BE2C (cell line): ENCODE data around the gene ANKRA2.
A peak's percentile ranks its signal among the peaks of the same experiment; 100 is the strongest.

Experiments
- DNase-seq: peaks from one replicate; pipeline ENCODE4 v3.0.0-alpha.2; 2020
- H3K27me3 ChIP-seq: fragments of 250-450 bp; sonication (Bioruptor Pico); 2 replicates; pipeline ENCODE4 v1.5.1; 2020; ENCODE audit warnings: mild to moderate bottlenecking
- H3K36me3 ChIP-seq: fragments of 250-450 bp; sonication (Bioruptor Pico); 2 replicates; pipeline ENCODE4 v1.5.1; 2020; ENCODE audit warnings: mild to moderate bottlenecking
- H3K4me1 ChIP-seq: fragments of 250-450 bp; sonication (Bioruptor Pico); 2 replicates; pipeline ENCODE4 v1.5.1; 2020
- H3K4me3 ChIP-seq: 2 replicates; pipeline ENCODE4 v1.5.1; 2011; ENCODE audit warnings: low read depth, low read length
- H3K9me3 ChIP-seq: fragments of 250-450 bp; sonication (Bioruptor Pico); 2 replicates; pipeline ENCODE4 v1.5.1; 2020
- CTCF ChIP-seq: IDR thresholded peaks from 2 replicates; pipeline ENCODE4 v1.5.1; 2012; ENCODE audit warnings: mild to moderate bottlenecking, low read depth, low read length

ANKRA2 gene

GRCh38 chr5:73564675-73565074 is 764 bp downstream of the ANKRA2 start:
- no peak for TF ChIP-seq CTCF
- DNase-seq: no peak
- Histone ChIP-seq H3K27me3 (no peaks in the 10 kb centered on the region), H3K4me3 (peak overlapping the region; percentile 100), H3K36me3 (peaks cover 6% of the 10 kb centered on the region), H3K4me1 (no peaks in the 10 kb centered on the region), H3K9me3 (no peaks in the 10 kb centered on the region)

GRCh38 chr5:73564018-73564417 is 1.4 kb downstream of the ANKRA2 start:
- Histone ChIP-seq H3K9me3 (no peaks in the 10 kb centered on the region), H3K36me3 (peaks cover 5% of the 10 kb centered on the region), H3K4me1 (no peaks in the 10 kb centered on the region), H3K27me3 (no peaks in the 10 kb centered on the region), H3K4me3 (peak overlapping the region; percentile 100)
- DNase-seq: no peak
- TF ChIP-seq CTCF: no peak

GRCh38 chr5:73558950-73559349 is 6.5 kb downstream of the ANKRA2 start:
- Histone ChIP-seq H3K9me3 (no peaks in the 10 kb centered on the region), H3K27me3 (no peaks in the 10 kb centered on the region), H3K4me3 (no peak overlapping the region), H3K4me1 (no peaks in the 10 kb centered on the region), H3K36me3 (no peaks in the 10 kb centered on the region)
- 0 out of 2 replicates have a peak, but pooled peaks have one; percentile 21 for TF ChIP-seq CTCF
- DNase-seq: no peak

GRCh38 chr5:73552642-73553041 is 12.8 kb downstream of the ANKRA2 start:
- no peaks in the 10 kb centered on the region for H3K9me3 ChIP-seq
- H3K4me3 ChIP-seq: no peak overlapping the region
- no peaks in the 10 kb centered on the region for H3K27me3 ChIP-seq
- H3K4me1 ChIP-seq: no peaks in the 10 kb centered on the region
- no peaks in the 10 kb centered on the region for H3K36me3 ChIP-seq
- TF ChIP-seq CTCF: no peak
- DNase-seq: no peak

- no peaks in the 10 kb centered on the region for H3K4me1 ChIP-seq
- no peaks in the 10 kb centered on the region for H3K36me3 ChIP-seq
- TF ChIP-seq CTCF: no peak
- no peaks in the 10 kb centered on the region for H3K27me3 ChIP-seq
- no peaks in the 10 kb centered on the region for H3K9me3 ChIP-seq
- no peak overlapping the region for H3K4me3 ChIP-seq
- DNase-seq: no peak
Measured at GRCh38 chr5:73550016-73550415, 15.4 kb downstream of the ANKRA2 start.

GRCh38 chr5:73545403-73545779 is 20.0 kb downstream of the ANKRA2 start:
- Histone ChIP-seq H3K9me3 (no peaks in the 10 kb centered on the region), H3K27me3 (no peaks in the 10 kb centered on the region), H3K4me3 (no peak overlapping the region), H3K4me1 (no peaks in the 10 kb centered on the region), H3K36me3 (no peaks in the 10 kb centered on the region)
- no peak for DNase-seq
- no peak for TF ChIP-seq CTCF
